Astrocyte (in vitro differentiated cells and primary cell): ENCODE measurements around the gene HNRNPA0. TPM values are rescaled to one million over a fixed set of nuclear protein-coding genes. Genes with fewer than 3 reads are reported as not detected.

Experiments used
- DNase-seq: peaks from one replicate; pipeline ENCODE4 v3.0.0-alpha.2; 2010; ENCODE audit warnings: low read depth
- FAIRE-seq: peaks from 2 replicates; lab custom pipeline; 2011; peaks lifted over from hg19 to GRCh38; lab: Jason Lieb, UNC
- H2AFZ ChIP-seq: 2 replicates; pipeline ENCODE4 v1.6.0; 2012; ENCODE audit warnings: low read depth, low read length, inconsistent platforms
- H3K27ac ChIP-seq: 2 replicates; pipeline ENCODE4 v1.5.1; 2011; ENCODE audit warnings: low read depth, low read length, inconsistent platforms
- H3K27me3 ChIP-seq: 2 replicates; pipeline ENCODE4 v1.6.0; 2011; ENCODE audit warnings: low read length, inconsistent platforms; ENCODE audit not compliant: insufficient read depth
- H3K36me3 ChIP-seq: 2 replicates; pipeline ENCODE4 v1.5.1; 2011; ENCODE audit warnings: low read length, inconsistent platforms; ENCODE audit not compliant: insufficient read depth
- H3K4me1 ChIP-seq: 2 replicates; pipeline ENCODE4 v1.5.1; 2011; ENCODE audit warnings: low read length, inconsistent platforms; ENCODE audit not compliant: insufficient read depth
- H3K4me2 ChIP-seq: 2 replicates; pipeline ENCODE4 v1.6.0; 2012; ENCODE audit warnings: low read length, inconsistent platforms
- H3K4me3 ChIP-seq: 2 replicates; pipeline ENCODE4 v1.5.1; 2011; ENCODE audit warnings: low read depth, mild to moderate bottlenecking, low read length, inconsistent platforms; ENCODE audit not compliant: insufficient read depth
- H3K79me2 ChIP-seq: 2 replicates; pipeline ENCODE4 v1.6.0; 2012; ENCODE audit warnings: mild to moderate bottlenecking, low read length, inconsistent platforms; ENCODE audit not compliant: insufficient read depth
- H3K9ac ChIP-seq: 2 replicates; pipeline ENCODE4 v1.6.0; 2012; ENCODE audit warnings: mild to moderate bottlenecking, low read length, inconsistent platforms
- H3K9me3 ChIP-seq: 2 replicates; pipeline ENCODE4 v1.5.1; 2012; ENCODE audit warnings: low read depth, mild to moderate bottlenecking, low read length, inconsistent platforms; ENCODE audit not compliant: insufficient read depth
- H4K20me1 ChIP-seq: 2 replicates; pipeline ENCODE4 v1.6.0; 2012; ENCODE audit warnings: low read length, inconsistent platforms; ENCODE audit not compliant: insufficient read depth
- H3K27ac Mint-ChIP-seq: one replicate; pipeline ENCODE4 v1.8.0; 2021; ENCODE audit warnings: mild to moderate bottlenecking, mixed read lengths; ENCODE audit not compliant: unreplicated experiment
- H3K27me3 Mint-ChIP-seq: one replicate; pipeline ENCODE4 v1.8.0; 2021; ENCODE audit warnings: low read depth, mixed read lengths; ENCODE audit not compliant: unreplicated experiment
- H3K36me3 Mint-ChIP-seq: one replicate; pipeline ENCODE4 v1.8.0; 2021; ENCODE audit warnings: low read depth, mixed read lengths; ENCODE audit not compliant: unreplicated experiment
- H3K4me1 Mint-ChIP-seq: one replicate; pipeline ENCODE4 v1.8.0; 2021; ENCODE audit warnings: low read depth, mixed read lengths; ENCODE audit not compliant: unreplicated experiment
- H3K4me3 Mint-ChIP-seq: one replicate; pipeline ENCODE4 v1.8.0; 2021; ENCODE audit warnings: mild to moderate bottlenecking, moderate library complexity, mixed read lengths; ENCODE audit not compliant: unreplicated experiment
- H3K9me3 Mint-ChIP-seq: one replicate; pipeline ENCODE4 v1.8.0; 2021; ENCODE audit warnings: mild to moderate bottlenecking, mixed read lengths; ENCODE audit not compliant: unreplicated experiment
- EZH2 ChIP-seq: IDR thresholded peaks from 2 replicates; pipeline ENCODE4 v1.6.1; 2012; ENCODE audit warnings: mild to moderate bottlenecking, low read length, inconsistent platforms; ENCODE audit not compliant: insufficient read depth
- total RNA-seq: library from RNA; stranded (reverse); gene quantifications from 2 replicates; pipeline ENCODE4 v1.2.1, GENCODE V29; 2021
- TF ChIP-seq, protein P1 (sequence below): IDR thresholded peaks from 2 replicates; pipeline ENCODE4 v1.5.1; 2011; ENCODE audit warnings: low read depth, mild to moderate bottlenecking, inconsistent platforms, low read length, moderate library complexity; ENCODE audit not compliant: insufficient read depth

Gene HNRNPA0
- total RNA-seq, 1 donor from 2014 or later = 29.5 TPM

- Histone ChIP-seq H3K27ac (peak overlapping the region; percentile 99), H2AFZ (peak overlapping the region; percentile 89), H3K9ac (peak overlapping the region; percentile 98), H3K4me1 (peaks cover 3% of the 10 kb centered on the region), H3K27me3 (no peaks in the 10 kb centered on the region), H4K20me1 (peaks cover 36% of the 10 kb centered on the region), H3K4me3 (peak overlapping the region; percentile 93), H3K4me2 (peak overlapping the region; percentile 93), H3K36me3 (peaks cover 3% of the 10 kb centered on the region), H3K79me2 (peaks cover 40% of the 10 kb centered on the region), H3K9me3 (no peaks in the 10 kb centered on the region)
- FAIRE-seq (no peak), DNase-seq (no peak)
- no peak for TF ChIP-seq EZH2
- TF ChIP-seq, protein P1, sequence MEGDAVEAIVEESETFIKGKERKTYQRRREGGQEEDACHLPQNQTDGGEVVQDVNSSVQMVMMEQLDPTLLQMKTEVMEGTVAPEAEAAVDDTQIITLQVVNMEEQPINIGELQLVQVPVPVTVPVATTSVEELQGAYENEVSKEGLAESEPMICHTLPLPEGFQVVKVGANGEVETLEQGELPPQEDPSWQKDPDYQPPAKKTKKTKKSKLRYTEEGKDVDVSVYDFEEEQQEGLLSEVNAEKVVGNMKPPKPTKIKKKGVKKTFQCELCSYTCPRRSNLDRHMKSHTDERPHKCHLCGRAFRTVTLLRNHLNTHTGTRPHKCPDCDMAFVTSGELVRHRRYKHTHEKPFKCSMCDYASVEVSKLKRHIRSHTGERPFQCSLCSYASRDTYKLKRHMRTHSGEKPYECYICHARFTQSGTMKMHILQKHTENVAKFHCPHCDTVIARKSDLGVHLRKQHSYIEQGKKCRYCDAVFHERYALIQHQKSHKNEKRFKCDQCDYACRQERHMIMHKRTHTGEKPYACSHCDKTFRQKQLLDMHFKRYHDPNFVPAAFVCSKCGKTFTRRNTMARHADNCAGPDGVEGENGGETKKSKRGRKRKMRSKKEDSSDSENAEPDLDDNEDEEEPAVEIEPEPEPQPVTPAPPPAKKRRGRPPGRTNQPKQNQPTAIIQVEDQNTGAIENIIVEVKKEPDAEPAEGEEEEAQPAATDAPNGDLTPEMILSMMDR = no peak
- Mint-ChIP-seq H3K27ac (peak overlapping the region; percentile 100), H3K4me3 (peak overlapping the region; percentile 98), H3K9me3 (peaks cover 2% of the 10 kb centered on the region), H3K27me3 (no peaks in the 10 kb centered on the region), H3K36me3 (peaks cover 7% of the 10 kb centered on the region), H3K4me1 (peaks cover 11% of the 10 kb centered on the region)
Observed at GRCh38 chr5:137754961-137755762, 999 bp upstream of the HNRNPA0 start.

DNA sequence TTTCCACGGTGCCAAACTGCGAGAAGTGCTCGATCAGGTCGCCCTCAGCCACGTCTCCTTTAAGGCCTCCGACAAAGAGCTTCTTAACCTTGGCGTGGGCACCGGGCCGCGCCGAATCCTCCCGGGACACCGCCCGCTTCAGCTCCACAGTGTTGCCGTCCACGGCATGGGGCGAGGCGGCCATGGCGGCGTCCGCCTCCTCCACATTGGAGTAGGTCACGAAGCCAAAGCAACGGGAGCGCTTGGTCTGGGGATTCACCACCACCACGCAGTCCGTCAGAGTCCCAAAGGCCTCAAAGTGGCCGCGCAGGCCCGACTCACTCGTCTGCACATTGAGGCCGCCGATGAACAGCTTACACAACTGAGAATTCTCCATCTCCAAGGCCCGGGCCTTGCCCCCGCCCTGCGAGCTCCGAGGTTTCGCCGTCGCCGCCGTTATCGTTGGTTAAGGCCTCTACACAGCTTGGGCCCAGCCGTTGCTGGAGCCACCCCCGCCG, 424 bp downstream of the HNRNPA0 start:
- no peaks in the 10 kb centered on the region for H3K27me3 Mint-ChIP-seq
- Histone ChIP-seq H3K36me3 (peaks cover 8% of the 10 kb centered on the region), H3K4me2 (peak overlapping the region; percentile 93), H3K4me1 (peaks cover 3% of the 10 kb centered on the region), H3K27me3 (no peaks in the 10 kb centered on the region), H2AFZ (peak overlapping the region; percentile 22), H3K79me2 (peaks cover 54% of the 10 kb centered on the region), H3K4me3 (peak overlapping the region; percentile 93), H3K9me3 (no peaks in the 10 kb centered on the region), H3K9ac (peak overlapping the region; percentile 98), H4K20me1 (peaks cover 50% of the 10 kb centered on the region), H3K27ac (peak overlapping the region; percentile 99)
- peaks cover 7% of the 10 kb centered on the region for H3K36me3 Mint-ChIP-seq
- FAIRE-seq (no peak), DNase-seq (no peak)
- peak overlapping the region; percentile 98 for H3K4me3 Mint-ChIP-seq
- peak overlapping the region; percentile 100 for H3K27ac Mint-ChIP-seq
- TF ChIP-seq, protein P1 = no peak
- no peak for TF ChIP-seq EZH2
- H3K9me3 Mint-ChIP-seq = no peaks in the 10 kb centered on the region
- H3K4me1 Mint-ChIP-seq = peaks cover 13% of the 10 kb centered on the region
